ENCODE results near the gene MMADHC. TPM values are rescaled to one million over a fixed set of nuclear protein-coding genes. Genes with fewer than 3 reads are reported as not detected.
A peak's percentile ranks its signal among the peaks of the same experiment; 100 is the strongest.

The MMADHC gene
- total RNA-seq = 100 to 1,000 TPM in 1 of 2 experiments, 10 to 100 TPM in 1; 94.7 to 136 TPM

DNA sequence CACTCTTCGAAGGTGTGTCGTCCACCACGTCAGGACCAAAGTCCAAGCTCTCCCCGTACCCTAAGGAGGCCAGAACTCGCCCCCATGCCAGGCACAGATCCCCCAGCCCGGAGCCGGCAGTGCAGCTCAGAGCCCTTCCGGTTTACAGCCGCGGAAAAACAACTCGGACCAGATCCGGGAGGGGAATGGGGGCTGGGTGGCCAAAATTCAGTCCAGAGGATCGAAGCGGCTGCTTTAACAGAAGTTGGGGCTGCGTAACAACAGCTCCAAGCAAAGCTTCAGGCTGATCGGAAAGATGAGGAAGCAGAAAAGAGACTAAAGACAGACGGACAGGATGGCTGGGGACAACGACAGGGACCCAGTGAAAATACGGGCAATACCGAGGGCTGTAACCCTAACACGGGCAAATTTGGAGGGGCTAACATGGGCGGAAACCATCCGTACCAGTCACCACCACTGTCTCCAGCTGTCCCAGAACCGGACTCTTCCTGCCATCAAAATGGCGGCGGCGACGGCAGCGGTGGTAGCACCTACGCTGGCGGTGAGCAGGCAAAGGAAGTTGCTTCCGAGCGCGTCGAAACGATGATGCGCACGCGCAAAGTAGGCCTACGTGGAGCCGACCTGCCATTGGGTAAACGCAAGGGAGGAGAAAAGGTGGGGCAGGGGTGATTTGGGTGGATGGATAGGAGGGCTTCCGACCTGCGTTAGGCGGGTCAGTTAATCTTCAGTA lies at the start of gene MMADHC:
TSS of gene MMADHC (minus strand) at position 556 of the 730 bp plus-strand sequence. CDS start 678 bp downstream, outside the sequence.
- Mint-ChIP-seq H3K4me1 (peaks cover 41% of the 10 kb centered on the region), H3K27ac (peak within 1 kb of the TSS; percentile 99), H3K9me3 (ENCODE audit: low read depth) (no peaks in the 10 kb centered on the region), H3K36me3 (ENCODE audit: low read depth) (peaks cover 28% of the 10 kb centered on the region), H3K27me3 (peaks cover 12% of the 10 kb centered on the region), H3K4me3 (peak within 1 kb of the TSS; percentile 92)
- DNase-seq = peak; percentile 96
- intact Hi-C loops (cut with DNase I, micrococcal nuclease) = loop anchor here (1.0 to 10.0 kb wide), 8 partner anchors 25 to 1823 kb away; partner anchors contain the start of genes MBD5 (in 2 of the 2), ORC4 (in 2 of the 2), RBM43 (in 2 of the 2) and KIF5C (in 1 of the 2)
- ATAC-seq = peak; percentile 99
- ChIA-PET CTCF (interaction anchor here (1.0 to 2.5 kb wide), 6 partner anchors 9 to 28 kb away, joined by 3 to 17 read pairs (median 4); no protein-coding TSS in a partner anchor), POLR2A (interaction anchor here (0.6 kb wide), 2 partner anchors 9 to 240 kb away, joined by 3 to 7 read pairs; no protein-coding TSS in a partner anchor)

DNA sequence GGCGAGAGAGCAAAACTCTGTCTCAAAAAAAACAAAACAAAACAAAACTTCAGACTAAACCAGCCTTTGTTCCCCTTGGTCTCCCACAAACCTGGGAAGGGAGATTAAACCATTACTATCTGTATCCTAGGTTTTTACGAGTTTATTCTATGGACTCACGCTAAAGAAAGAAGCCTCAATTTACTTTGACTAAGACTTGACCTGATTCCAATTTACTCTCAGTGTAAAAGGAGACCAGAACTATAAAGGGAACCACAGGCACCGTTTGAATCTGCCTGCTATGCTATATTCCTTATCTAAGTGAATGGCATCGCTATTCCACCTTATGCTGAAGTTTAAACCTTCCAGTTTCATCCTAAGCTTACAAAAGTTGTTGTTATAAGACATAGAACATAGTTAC lies 46.5 kb upstream of the MMADHC start:
- intact Hi-C loops (cut with DNase I, micrococcal nuclease) = no loop called here
- Mint-ChIP-seq H3K4me1 (no peaks in the 10 kb centered on the region), H3K9me3 (ENCODE audit: low read depth) (no peaks in the 10 kb centered on the region), H3K4me3 (no peak overlapping the region), H3K27ac (no peak overlapping the region), H3K27me3 (peaks cover 2% of the 10 kb centered on the region), H3K36me3 (ENCODE audit: low read depth) (no peaks in the 10 kb centered on the region)
- DNase-seq (no peak), ATAC-seq (no peak)
- POLR2A ChIA-PET = no interaction called here
- CTCF ChIA-PET = interaction anchor here (0.6 kb wide), 1 partner anchor 11 kb away, joined by 3 read pairs; no protein-coding TSS in a partner anchor

DNA sequence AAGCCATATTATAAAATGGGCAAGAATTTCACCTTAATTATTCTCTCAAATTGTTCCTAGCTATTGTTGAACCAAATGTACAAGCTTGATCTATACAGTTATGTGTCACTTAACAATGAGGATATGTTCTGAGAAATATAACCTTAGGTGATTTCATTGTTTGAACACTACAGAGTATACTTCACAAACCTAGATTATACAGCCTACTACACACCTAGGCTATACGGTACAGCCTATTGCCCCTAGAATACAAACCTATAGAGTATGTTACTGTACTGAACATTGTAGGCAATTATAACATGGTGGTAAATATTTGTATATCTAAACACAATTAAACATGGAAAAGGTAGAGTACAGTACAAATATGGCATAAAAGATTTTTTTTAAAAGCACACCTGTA lies 42.9 kb upstream of the MMADHC start:
- no peaks in the 10 kb centered on the region for H3K36me3 Mint-ChIP-seq (ENCODE audit: low read depth)
- no peak for DNase-seq
- intact Hi-C loops (cut with DNase I, micrococcal nuclease) = no loop called here
- no peaks in the 10 kb centered on the region for H3K4me1 Mint-ChIP-seq
- H3K27ac Mint-ChIP-seq = no peak overlapping the region
- H3K9me3 Mint-ChIP-seq (ENCODE audit: low read depth) = no peaks in the 10 kb centered on the region
- ATAC-seq = no peak
- peaks cover 4% of the 10 kb centered on the region for H3K27me3 Mint-ChIP-seq
- POLR2A ChIA-PET = no interaction called here
- no peak overlapping the region for H3K4me3 Mint-ChIP-seq
- CTCF ChIA-PET = no interaction called here

DNA sequence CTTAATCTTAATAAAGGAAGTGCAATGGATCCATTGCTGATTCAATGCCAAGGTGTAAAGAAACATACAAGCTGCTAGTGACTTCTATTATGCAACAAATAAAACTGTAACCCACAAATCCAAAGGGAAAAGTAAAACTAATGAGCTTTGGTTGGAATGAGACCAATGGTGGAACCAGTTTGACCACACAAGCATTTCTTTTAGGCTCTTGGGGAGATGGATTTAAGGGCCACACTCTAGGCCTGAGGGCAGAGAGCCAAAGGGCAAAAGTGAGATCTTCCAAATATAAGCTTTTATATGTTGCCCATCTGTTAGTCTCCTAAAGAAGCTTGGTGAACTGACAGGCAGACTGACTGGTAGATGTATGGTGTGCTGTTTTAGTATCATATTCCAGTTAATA lies 41.5 kb upstream of the MMADHC start:
- no peaks in the 10 kb centered on the region for H3K36me3 Mint-ChIP-seq (ENCODE audit: low read depth)

DNA sequence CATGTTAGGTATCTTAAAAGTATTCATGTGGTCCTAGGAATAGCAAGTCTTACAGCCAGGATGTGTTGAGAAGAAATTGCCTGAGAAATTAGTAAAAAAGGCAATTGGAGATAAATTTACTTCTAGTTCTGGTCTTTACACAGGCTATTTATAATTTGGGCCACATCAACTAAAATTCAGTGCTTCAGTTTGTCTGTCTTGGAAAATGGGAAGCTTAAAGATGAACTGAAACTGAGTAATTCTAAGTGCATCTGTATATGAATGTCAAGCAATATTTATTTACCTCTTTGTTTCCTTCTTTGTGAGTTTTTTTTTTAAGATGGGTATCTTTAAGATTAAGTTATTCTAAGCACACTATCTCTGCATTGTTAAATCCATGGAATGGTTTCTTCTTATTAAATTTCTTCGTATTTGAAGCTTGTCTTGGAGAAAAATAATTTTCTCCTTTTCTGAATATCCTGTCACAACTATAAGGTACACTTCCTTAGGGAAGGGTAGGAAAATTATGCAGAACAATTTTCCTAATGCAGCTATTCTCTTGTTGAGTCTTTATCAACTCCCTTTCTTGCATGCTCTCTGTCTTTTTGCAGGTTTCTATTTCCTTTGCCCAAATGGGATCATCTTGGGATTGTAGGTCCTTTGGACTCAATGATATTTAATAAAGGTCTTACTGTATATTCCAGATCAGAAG lies 39.7 kb upstream of the MMADHC start:
- ATAC-seq (no peak), DNase-seq (no peak)
- CTCF ChIA-PET = no interaction called here
- POLR2A ChIA-PET = no interaction called here
- Mint-ChIP-seq H3K9me3 (ENCODE audit: low read depth) (no peaks in the 10 kb centered on the region), H3K4me1 (no peaks in the 10 kb centered on the region), H3K4me3 (no peak overlapping the region), H3K27me3 (peaks cover 5% of the 10 kb centered on the region), H3K36me3 (ENCODE audit: low read depth) (no peaks in the 10 kb centered on the region), H3K27ac (no peak overlapping the region)
- intact Hi-C loops (cut with DNase I, micrococcal nuclease) = no loop called here

More for the DNA sequence above, 41.5 kb upstream of the MMADHC start:
- peaks cover 3% of the 10 kb centered on the region for H3K27me3 Mint-ChIP-seq
- no peak overlapping the region for H3K4me3 Mint-ChIP-seq
- no peak overlapping the region for H3K27ac Mint-ChIP-seq
- intact Hi-C loops (cut with DNase I, micrococcal nuclease) = no loop called here
- H3K4me1 Mint-ChIP-seq = no peaks in the 10 kb centered on the region
- POLR2A ChIA-PET = no interaction called here
- no peak for ATAC-seq
- CTCF ChIA-PET = interaction anchor here (1.2 kb wide), 1 partner anchor 55 kb away, joined by 3 read pairs; no protein-coding TSS in a partner anchor
- no peaks in the 10 kb centered on the region for H3K9me3 Mint-ChIP-seq (ENCODE audit: low read depth)
- no peak for DNase-seq

DNA sequence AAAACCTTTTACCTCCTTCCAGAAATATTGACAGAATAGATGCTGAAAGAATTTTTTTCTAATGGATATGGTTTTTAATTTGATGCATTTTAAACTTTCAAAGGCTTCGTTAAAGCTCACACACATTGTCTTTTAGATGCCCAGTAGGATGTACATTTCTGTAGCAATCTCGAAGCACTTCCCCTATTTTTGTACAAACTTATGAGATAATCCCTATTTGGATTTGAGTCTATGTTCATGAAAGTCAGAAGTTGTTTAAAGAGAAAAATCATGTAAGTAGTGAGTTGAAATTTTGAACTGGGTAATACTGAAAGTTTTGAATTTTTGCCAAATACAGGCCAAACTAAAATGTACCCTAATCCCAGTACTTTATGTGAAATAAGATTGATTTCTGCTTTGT lies 38.1 kb upstream of the MMADHC start:
- intact Hi-C loops (cut with DNase I, micrococcal nuclease) = no loop called here

DNA sequence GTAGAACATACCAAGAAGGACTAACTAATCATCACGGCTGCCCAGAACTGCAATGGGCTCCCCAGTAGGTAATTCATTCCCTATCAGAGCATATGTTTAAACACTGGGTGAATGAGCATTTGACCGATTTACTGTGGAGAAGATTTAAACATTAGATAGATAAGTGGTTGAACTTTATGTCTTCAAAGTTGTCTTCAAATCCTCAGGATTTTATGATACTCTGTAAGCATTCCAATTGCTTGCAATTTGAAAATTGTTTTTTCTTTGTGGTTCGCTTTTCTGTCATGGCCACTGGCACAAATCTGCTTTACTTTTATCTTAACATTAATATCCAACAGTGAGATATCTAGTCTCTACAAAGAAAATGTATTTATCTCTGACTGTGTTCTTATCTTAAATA lies 37.7 kb upstream of the MMADHC start:
- Mint-ChIP-seq H3K27me3 (peaks cover 5% of the 10 kb centered on the region), H3K4me3 (no peak overlapping the region), H3K4me1 (no peaks in the 10 kb centered on the region), H3K27ac (no peak overlapping the region), H3K36me3 (ENCODE audit: low read depth) (no peaks in the 10 kb centered on the region), H3K9me3 (ENCODE audit: low read depth) (no peaks in the 10 kb centered on the region)
- DNase-seq (no peak), ATAC-seq (no peak)
- CTCF ChIA-PET = no interaction called here
- POLR2A ChIA-PET = no interaction called here
- intact Hi-C loops (cut with DNase I, micrococcal nuclease) = no loop called here

More for the DNA sequence above, 38.1 kb upstream of the MMADHC start:
- H3K27me3 Mint-ChIP-seq = peaks cover 5% of the 10 kb centered on the region
- no peak overlapping the region for H3K4me3 Mint-ChIP-seq
- POLR2A ChIA-PET = no interaction called here
- H3K27ac Mint-ChIP-seq = no peak overlapping the region
- CTCF ChIA-PET = no interaction called here
- ATAC-seq (no peak), DNase-seq (no peak)
- no peaks in the 10 kb centered on the region for H3K9me3 Mint-ChIP-seq (ENCODE audit: low read depth)
- H3K4me1 Mint-ChIP-seq = no peaks in the 10 kb centered on the region
- no peaks in the 10 kb centered on the region for H3K36me3 Mint-ChIP-seq (ENCODE audit: low read depth)

DNA sequence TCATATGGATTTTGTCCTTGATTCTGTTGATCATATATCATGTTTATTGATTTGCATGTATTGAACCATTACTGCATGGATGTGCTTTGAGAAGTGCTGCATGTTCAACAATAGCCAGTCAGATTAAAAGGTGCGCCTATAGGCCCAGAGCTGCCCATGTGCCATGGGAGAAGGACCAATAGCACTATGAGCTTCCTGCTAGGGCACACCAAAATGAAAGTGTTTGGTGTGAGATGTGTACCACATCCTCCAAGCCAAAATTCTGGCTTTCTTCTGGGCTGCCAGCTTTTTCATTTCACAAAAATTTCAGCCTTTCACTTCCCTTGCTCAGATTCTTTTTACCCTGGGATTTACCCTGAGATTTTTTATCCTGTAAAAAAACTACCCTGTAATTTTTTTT lies 34.8 kb upstream of the MMADHC start:
- DNase-seq (no peak), ATAC-seq (no peak)
- no peak overlapping the region for H3K4me3 Mint-ChIP-seq
- ChIA-PET CTCF (interaction anchor here (1.2 kb wide), 1 partner anchor 12 kb away, joined by 3 read pairs; no protein-coding TSS in a partner anchor), POLR2A (no interaction called here)
- intact Hi-C loops (cut with DNase I, micrococcal nuclease) = no loop called here
- no peaks in the 10 kb centered on the region for H3K36me3 Mint-ChIP-seq (ENCODE audit: low read depth)
- H3K27me3 Mint-ChIP-seq = peaks cover 7% of the 10 kb centered on the region
- H3K9me3 Mint-ChIP-seq (ENCODE audit: low read depth) = no peaks in the 10 kb centered on the region
- H3K4me1 Mint-ChIP-seq = no peaks in the 10 kb centered on the region
- no peak overlapping the region for H3K27ac Mint-ChIP-seq

DNA sequence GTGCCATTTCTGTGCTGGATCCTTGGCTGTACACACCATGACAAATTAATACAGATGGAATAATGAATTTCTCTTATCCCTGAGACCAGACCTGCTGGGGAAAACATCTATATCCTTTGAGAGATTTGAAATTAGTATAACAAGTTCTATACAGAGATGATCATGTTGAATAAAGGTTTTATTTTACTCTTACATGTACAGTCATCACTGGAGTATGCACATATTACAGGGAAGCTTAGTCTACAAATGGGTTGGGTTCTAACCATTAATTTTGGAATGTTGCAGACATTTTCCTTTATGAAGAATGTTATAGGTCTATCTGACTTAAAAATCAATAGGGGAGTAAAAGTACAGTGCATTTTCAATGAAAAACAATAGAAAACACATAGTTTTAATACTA lies 29.9 kb upstream of the MMADHC start:
- intact Hi-C loops (cut with DNase I, micrococcal nuclease) = no loop called here
- POLR2A ChIA-PET = no interaction called here
- CTCF ChIA-PET = interaction anchor here (1.2 kb wide), 1 partner anchor 20 kb away, joined by 4 read pairs; no protein-coding TSS in a partner anchor
- ATAC-seq (no peak), DNase-seq (no peak)
- H3K27ac Mint-ChIP-seq = no peak overlapping the region
- no peaks in the 10 kb centered on the region for H3K9me3 Mint-ChIP-seq (ENCODE audit: low read depth)
- H3K36me3 Mint-ChIP-seq (ENCODE audit: low read depth) = no peaks in the 10 kb centered on the region
- no peaks in the 10 kb centered on the region for H3K4me1 Mint-ChIP-seq
- peaks cover 5% of the 10 kb centered on the region for H3K27me3 Mint-ChIP-seq
- no peak overlapping the region for H3K4me3 Mint-ChIP-seq

DNA sequence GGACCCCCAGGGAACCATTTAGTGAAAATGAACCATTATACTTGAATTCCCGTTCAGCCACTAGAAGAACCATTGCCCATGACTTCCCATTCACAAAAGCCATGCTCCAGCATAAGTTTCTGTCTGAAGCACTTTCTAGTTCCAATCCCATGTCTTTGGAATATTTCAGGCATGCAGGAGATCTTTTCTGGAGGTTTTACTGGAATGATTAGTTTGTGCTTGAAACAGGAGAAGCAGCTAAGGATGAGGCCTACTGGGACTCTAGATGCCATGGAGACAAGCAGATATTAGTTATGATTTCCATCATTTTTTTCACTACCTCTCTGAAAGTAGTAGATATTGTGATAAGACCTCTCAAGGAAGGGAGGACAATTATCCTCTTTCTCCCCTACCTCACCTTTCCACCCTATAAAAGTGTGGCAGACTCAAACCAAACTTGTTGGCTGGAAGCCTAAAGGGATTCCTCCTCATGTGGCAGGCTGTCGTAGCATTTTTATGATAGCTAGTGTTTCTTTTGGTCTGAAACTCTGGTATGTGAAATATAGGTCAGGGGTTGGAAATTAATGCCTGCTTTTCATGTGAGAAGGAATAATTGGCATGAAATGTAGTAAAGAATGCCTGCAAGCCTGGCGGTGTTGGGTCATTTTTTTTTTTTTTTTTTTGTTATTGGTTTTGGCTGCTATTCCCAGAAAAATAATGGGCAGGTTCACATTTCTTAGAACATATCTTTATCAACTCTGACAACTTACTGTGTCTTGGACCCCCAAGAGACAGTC lies 29.3 kb upstream of the MMADHC start:
- Mint-ChIP-seq H3K4me3 (no peak overlapping the region), H3K36me3 (ENCODE audit: low read depth) (no peaks in the 10 kb centered on the region), H3K27me3 (peaks cover 5% of the 10 kb centered on the region), H3K9me3 (ENCODE audit: low read depth) (no peaks in the 10 kb centered on the region), H3K4me1 (no peaks in the 10 kb centered on the region), H3K27ac (no peak overlapping the region)
- no peak for ATAC-seq
- no peak for DNase-seq
- CTCF ChIA-PET = no interaction called here
- intact Hi-C loops (cut with DNase I, micrococcal nuclease) = no loop called here
- POLR2A ChIA-PET = no interaction called here

DNA sequence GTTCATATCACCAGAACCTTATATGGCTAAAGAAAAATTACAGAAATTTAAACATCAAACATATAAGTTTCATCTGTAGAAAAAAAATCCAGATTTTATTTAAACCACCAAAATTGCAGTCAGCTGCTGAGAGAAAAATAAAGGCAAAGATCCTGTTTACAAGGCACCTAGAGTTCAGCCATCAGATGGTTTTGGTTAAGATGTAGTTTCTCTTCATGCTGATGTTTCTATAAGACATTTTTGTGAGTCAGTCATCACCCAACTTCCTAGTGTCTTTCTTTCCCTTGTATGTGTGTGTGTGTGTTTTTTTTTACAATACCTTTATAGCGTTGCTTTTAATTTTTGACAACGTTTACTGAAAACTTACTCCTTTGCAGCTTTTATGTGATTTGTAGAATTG lies 26.1 kb upstream of the MMADHC start:
- no peaks in the 10 kb centered on the region for H3K4me1 Mint-ChIP-seq
- H3K4me3 Mint-ChIP-seq = no peak overlapping the region
- H3K27me3 Mint-ChIP-seq = peaks cover 5% of the 10 kb centered on the region
- DNase-seq = no peak
- POLR2A ChIA-PET = no interaction called here
- no peak overlapping the region for H3K27ac Mint-ChIP-seq
- no peak for ATAC-seq
- no peaks in the 10 kb centered on the region for H3K9me3 Mint-ChIP-seq (ENCODE audit: low read depth)
- CTCF ChIA-PET = interaction anchor here (0.7 to 1.7 kb wide), 2 partner anchors 15 to 142 kb away, joined by 3 to 6 read pairs; no protein-coding TSS in a partner anchor
- intact Hi-C loops (cut with DNase I, micrococcal nuclease) = no loop called here
- no peaks in the 10 kb centered on the region for H3K36me3 Mint-ChIP-seq (ENCODE audit: low read depth)
